Brain microvascular endothelial cell (primary cell): ENCODE data around the gene TAS2R39.

Experiments
- DNase-seq: peaks from one replicate; pipeline ENCODE4 v3.0.0-alpha.2; 2020
- H3K27ac ChIP-seq: fragments of 250-450 bp; sonication (Bioruptor Pico); 2 replicates; pipeline ENCODE4 v1.5.1; 2020; ENCODE audit warnings: mild to moderate bottlenecking, moderate library complexity
- H3K27me3 ChIP-seq: fragments of 250-450 bp; sonication (Bioruptor Pico); replicated peaks from 2 replicates; pipeline ENCODE4 v1.5.1; 2020; ENCODE audit warnings: mild to moderate bottlenecking
- H3K36me3 ChIP-seq: fragments of 250-450 bp; sonication (Bioruptor Pico); replicated peaks from 2 replicates; pipeline ENCODE4 v1.5.1; 2020; ENCODE audit warnings: mild to moderate bottlenecking
- H3K4me3 ChIP-seq: 2 replicates; pipeline ENCODE4 v1.5.1; 2011; ENCODE audit warnings: low read depth, mild to moderate bottlenecking, control low read depth, low read length, moderate library complexity
- CTCF ChIP-seq: IDR thresholded peaks from 2 replicates; pipeline ENCODE4 v1.5.1; 2011; ENCODE audit warnings: low read depth, mild to moderate bottlenecking, moderate library complexity, low read length, control low read depth, inconsistent platforms; ENCODE audit errors: missing control alignments
- in situ Hi-C: cut with HindIII; loops from 2 replicates; pipeline ENCODE4 v1.10.0; 2017; ENCODE audit warnings: low sequenced_read_pairs, low pct_ligation_motif_present

The TAS2R39 gene

GRCh38 chr7:143229054-143229790 is 46.0 kb downstream of the TAS2R39 start:
- Histone ChIP-seq H3K36me3 (no peaks in the 10 kb centered on the region), H3K27ac (no peak overlapping the region), H3K27me3 (no peaks in the 10 kb centered on the region), H3K4me3 (no peak overlapping the region)
- in situ Hi-C loops, result no loop called here
- TF ChIP-seq CTCF, result no peak
- DNase-seq, result no peak

- TF ChIP-seq CTCF, result no peak
- no peak overlapping the region for H3K27ac ChIP-seq
- no peak for DNase-seq
Measured at GRCh38 chr7:143230602-143231457, 47.6 kb downstream of the TAS2R39 start.

More at GRCh38 chr7:143230602-143231457, 47.6 kb downstream of the TAS2R39 start:
- in situ Hi-C loops, result no loop called here
- Histone ChIP-seq H3K27me3 (no peaks in the 10 kb centered on the region), H3K36me3 (no peaks in the 10 kb centered on the region), H3K4me3 (no peak overlapping the region)
